KOPT-K1 (cell line): ENCODE results near the gene CFAP53.
"Not testable (repeated sequence)": the region's sequence is repeated elsewhere in the genome, so short reads cannot be mapped to it uniquely, and the experiment has no call there.

ENCODE experiments used
- H3K27ac ChIP-seq: fragments of 200-600 bp; sonication (generic); 2 replicates; pipeline ENCODE4 v1.5.1; 2016; ENCODE audit warnings: antibody characterized with exemption, mild to moderate bottlenecking, low read depth, low read length; ENCODE audit not compliant: poor library complexity, severe bottlenecking
- H3K36me3 ChIP-seq: fragments of 200-600 bp; sonication (generic); 2 replicates; pipeline ENCODE4 v1.5.1; 2017; ENCODE audit warnings: antibody characterized with exemption, mild to moderate bottlenecking, low read length, moderate library complexity; ENCODE audit not compliant: insufficient read depth
- H3K9me3 ChIP-seq: fragments of 200-600 bp; sonication (generic); 2 replicates; pipeline ENCODE4 v1.5.1; 2017; ENCODE audit warnings: antibody characterized with exemption, low read length, mild to moderate bottlenecking; ENCODE audit not compliant: insufficient read depth, poor library complexity, severe bottlenecking

The CFAP53 gene

DNA sequence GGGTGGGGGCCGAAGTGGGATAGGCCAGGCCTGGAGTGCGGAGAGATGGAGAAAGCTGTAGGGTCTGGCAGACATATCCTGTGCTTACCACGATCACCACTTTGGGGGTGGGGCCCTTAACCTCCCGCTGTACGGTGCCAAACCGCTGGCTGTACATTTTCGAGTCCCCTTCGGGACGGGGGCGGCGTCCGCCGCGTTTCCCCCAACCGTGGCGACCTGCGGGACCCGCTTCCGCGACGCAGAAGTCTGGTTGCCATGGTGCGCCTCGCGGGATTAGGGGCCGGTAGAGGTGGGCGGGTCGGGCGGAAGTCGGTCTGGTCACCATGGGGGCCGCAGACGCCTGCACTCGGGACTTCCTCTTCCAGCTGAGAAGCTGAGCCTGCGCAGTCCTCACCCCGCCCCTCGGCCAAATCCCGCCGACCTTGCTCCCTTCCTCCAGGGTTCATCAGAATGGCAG lies at the start of gene CFAP53:
TSS of gene CFAP53 (minus strand) at position 248 of the 457 bp plus-strand sequence. CDS start at position 157, 91 bp downstream.
- Histone ChIP-seq H3K36me3 (peaks cover 40% of the 10 kb centered on the region), H3K9me3 (no peaks in the 10 kb centered on the region), H3K27ac (no peak within 1 kb of the TSS)

GRCh38 chr18:50315100-50315871 lies 49.0 kb upstream of the CFAP53 start:
- Histone ChIP-seq H3K27ac (no peak overlapping the region), H3K9me3 (no peaks in the 10 kb centered on the region)

DNA sequence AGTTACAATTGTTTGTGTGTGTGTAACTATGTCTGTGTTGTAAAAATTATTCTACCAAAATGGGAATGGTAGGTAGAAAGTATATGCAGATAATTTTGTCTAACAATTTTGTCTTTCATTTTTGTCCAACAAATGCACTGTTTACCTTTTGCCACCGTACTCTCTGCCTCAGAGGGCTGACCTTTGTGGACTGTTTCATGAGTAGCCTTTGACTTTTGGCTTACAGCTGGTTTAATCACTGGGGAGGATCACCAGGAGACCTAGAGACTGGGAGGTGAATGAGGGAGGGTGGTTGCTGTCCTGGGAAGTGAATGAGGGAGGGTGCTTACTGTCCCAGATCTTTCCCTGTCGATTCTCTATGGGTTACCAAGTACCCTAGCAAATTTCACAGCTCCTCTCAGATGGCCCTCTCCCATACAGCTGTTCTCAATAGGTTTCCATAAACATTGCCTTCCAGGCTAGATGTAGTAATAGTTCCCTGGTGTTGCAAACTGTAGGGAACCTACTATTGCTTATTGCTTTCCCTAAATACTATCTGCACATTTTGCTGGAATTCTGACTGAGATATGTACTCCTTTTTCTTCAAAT lies 47.7 kb upstream of the CFAP53 start:
- Histone ChIP-seq H3K27ac (no peak overlapping the region), H3K9me3 (peaks cover under 1% of the 10 kb centered on the region), H3K36me3 (no peaks in the 10 kb centered on the region)

More at GRCh38 chr18:50315100-50315871, 49.0 kb upstream of the CFAP53 start:
- no peaks in the 10 kb centered on the region for H3K36me3 ChIP-seq

DNA sequence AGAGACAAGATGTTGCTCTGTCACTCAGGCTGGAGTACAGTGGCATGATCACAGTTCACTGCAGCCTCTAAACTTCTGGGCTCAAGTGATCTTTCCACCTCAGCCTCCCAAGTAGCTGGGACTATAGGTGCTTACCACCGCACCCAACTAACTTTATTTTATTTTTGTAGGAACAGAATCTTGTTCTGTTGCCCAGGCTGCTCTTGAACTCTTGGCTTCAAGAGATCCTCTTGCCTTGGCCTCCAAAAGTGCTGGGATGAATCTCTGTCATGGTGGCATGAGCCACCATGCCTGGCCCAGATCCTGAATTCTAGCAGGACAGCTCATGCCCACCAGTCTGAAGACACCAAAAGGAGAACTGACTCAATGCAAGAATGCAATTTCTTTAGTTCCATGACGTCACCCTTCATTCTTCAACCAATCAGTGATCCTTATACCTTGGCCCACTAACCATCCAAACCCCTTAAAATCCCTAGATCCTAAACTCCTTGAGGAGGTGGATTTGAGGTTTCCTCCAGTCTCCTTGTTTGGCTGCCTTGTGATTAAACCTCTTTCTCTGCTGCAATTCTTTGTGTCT lies 46.8 kb upstream of the CFAP53 start:
- Histone ChIP-seq H3K9me3 (peaks cover 6% of the 10 kb centered on the region), H3K27ac (no peak overlapping the region), H3K36me3 (no peaks in the 10 kb centered on the region)

DNA sequence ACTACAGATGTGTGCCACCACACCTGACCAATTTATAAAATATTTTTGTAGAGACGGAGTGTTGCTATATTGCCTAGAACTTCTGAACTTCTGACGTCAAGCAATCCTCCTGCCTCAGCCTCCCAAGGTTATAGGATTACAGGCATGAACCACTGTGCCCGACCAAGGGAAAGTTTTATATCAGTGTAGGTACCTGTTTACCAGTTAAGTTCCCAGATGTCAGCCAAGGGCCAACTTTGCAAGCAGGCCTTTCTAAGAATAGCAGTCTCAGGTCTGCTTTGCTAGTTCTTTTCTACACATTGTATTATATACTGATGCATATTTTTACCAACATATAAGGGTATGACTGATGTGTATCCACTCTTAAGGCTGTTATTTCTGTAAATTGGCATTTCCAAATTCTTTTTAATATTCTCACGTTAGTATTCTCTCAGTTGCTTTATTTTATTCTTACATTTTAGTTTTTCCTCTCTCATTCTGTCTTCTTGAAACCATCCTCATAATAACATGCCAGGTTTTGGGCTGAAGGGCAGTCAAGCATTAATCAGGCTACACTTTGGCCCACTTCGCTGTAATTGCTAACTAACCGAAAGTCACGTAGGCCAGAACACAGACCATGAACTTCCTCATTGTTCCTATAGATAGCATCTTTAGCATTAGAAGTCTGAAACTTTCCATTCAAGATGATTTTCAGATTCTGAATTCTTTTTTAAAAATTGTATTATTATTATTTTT lies 46.2 kb upstream of the CFAP53 start:
- no peak overlapping the region for H3K27ac ChIP-seq
- H3K36me3 ChIP-seq: no peaks in the 10 kb centered on the region
- peaks cover 6% of the 10 kb centered on the region for H3K9me3 ChIP-seq

- Histone ChIP-seq H3K9me3 (peaks cover 6% of the 10 kb centered on the region), H3K36me3 (no peaks in the 10 kb centered on the region), H3K27ac (no peak overlapping the region)
These were observed 45.4 kb upstream of the CFAP53 start for GRCh38 chr18:50311650-50312049.

DNA sequence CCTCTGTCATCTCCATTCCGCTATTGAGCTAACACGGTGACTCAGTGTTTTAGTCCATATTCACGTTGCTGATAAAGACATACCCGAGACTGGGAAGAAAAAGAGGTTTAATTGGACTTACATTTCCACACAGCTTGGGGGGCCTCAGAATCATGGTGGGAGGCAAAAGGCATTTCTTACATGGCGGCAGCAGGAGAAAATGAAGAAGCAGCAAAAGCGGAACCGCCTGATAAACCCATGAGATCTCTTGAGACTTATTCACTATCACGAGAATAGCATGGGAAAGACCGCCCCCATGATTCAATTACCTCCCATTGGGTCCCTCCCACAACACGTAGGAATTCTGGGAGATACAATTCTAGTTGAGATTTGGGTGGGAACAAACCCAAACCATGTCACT lies 43.8 kb upstream of the CFAP53 start:
- Histone ChIP-seq H3K36me3 (no peaks in the 10 kb centered on the region), H3K9me3 (peaks cover 11% of the 10 kb centered on the region), H3K27ac (no peak overlapping the region)

DNA sequence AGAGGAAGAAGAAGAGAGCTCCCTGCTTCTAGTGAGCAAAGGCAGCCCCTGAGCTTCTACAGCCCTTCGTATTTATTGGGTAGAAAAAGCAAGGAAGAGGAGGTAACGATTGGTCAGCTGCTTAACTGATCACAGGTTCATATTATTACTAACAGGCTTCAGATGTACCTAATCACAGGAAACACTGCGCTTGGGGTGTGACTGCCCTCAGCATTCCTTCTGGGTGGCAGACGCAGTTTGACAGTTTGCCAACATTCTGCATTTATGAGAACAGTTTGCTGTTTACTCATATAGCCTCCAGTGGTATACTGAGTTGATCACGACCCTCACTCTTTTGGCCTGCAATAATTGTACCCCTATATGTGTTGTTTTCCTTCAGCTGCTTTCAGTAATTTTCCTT lies 42.6 kb upstream of the CFAP53 start:
- H3K27ac ChIP-seq, H3K36me3 ChIP-seq: not testable (repeated sequence)
- peaks cover 13% of the 10 kb centered on the region for H3K9me3 ChIP-seq

GRCh38 chr18:50307738-50308470 lies 41.6 kb upstream of the CFAP53 start:
- peaks cover 13% of the 10 kb centered on the region for H3K9me3 ChIP-seq
- H3K27ac ChIP-seq: no peak overlapping the region
- no peaks in the 10 kb centered on the region for H3K36me3 ChIP-seq

GRCh38 chr18:50307400-50307737 lies 41.1 kb upstream of the CFAP53 start:
- peaks cover 13% of the 10 kb centered on the region for H3K9me3 ChIP-seq
- H3K36me3 ChIP-seq: no peaks in the 10 kb centered on the region
- H3K27ac ChIP-seq: no peak overlapping the region

DNA sequence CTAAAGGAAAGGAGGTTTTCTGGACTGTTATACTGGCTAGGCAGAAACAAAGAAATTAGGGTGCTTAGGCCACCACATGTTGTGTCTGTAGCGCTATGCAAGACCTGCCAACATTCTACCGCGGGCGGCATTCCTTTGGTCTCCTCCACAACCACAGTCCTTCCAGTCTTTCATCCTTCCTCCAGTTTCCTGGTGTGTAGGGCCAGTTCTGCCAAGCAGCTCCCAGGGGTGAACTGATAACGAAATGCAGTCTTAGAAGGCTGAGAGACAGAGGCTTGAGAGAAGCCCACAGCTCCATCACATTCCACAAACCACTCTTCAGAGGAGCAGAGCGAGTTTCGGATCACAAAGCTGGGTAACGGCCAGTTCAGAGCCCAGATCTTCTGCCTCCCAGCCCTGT lies 40.6 kb upstream of the CFAP53 start:
- no peaks in the 10 kb centered on the region for H3K36me3 ChIP-seq
- peaks cover 13% of the 10 kb centered on the region for H3K9me3 ChIP-seq
- H3K27ac ChIP-seq: no peak overlapping the region

DNA sequence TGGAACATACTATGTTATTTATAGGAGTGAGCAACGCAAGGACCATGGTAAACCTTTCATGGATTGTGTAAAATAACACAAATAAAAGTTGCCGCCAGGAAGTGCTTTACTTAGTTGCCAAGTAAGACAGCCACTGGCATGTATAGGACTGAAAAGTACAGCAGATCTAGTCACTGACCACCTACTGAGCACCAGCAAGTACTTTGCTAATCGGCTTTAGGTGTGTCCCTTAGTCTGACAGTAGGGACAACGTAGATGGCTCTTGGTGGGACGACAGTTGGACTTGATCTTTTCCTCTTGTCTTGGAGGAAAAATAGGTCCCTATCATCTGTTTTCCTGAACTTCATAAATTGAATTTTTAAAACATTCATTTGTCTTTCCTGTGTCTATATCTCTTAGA lies 34.8 kb upstream of the CFAP53 start:
- Histone ChIP-seq H3K9me3 (peaks cover 7% of the 10 kb centered on the region), H3K27ac (no peak overlapping the region), H3K36me3 (no peaks in the 10 kb centered on the region)

DNA sequence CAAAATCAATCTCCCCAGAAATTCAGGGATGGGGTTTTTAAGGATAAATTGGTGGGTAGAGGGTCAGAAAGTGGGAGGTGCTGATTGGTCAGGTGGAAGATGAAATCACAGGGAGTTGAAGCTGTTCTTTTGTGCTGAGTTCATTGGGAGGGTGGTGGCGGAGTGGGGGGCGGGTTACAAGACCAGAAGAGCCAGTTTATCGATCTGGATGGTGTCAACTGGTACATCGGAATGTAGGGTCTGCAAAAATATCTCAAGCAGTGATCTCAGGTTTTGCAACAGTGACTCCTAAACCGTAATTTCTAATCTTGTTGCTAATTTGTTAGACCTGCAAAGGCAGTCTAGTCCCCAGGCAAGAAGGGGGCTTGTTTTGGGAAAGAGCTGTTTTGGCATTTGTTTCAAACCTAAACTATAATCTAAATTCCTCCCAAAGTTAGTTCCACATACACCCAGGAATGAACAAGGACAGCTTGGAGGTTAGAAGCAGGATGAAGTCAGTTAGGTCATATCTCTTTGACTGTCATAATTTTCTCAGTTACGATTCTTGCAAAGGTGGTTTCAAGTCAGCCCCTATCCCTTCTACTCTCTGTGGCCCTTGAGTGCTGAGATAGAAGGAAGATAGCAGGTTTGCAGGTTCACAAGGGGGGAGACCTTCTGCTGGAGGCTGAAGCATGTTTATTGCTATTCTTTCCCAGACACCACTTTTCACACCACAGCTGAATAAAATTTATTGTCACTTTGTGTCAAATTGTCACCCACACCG lies 33.5 kb upstream of the CFAP53 start:
- Histone ChIP-seq H3K27ac (no peak overlapping the region), H3K9me3 (no peaks in the 10 kb centered on the region), H3K36me3 (no peaks in the 10 kb centered on the region)
